HG03565 (cell line): Measurements from ENCODE around the gene HOXC12.

Experiments
- ATAC-seq: cut with Tn5 transposase; IDR thresholded peaks from one replicate; pipeline ENCODE4 v1.9.1; 2021; ENCODE audit warnings: mild to moderate bottlenecking, moderate library complexity; ENCODE audit not compliant: unreplicated experiment

HOXC12 gene

GRCh38 chr12:53995002-53995377 lies 40.3 kb downstream of the HOXC12 start:
- ATAC-seq = no peak

- ATAC-seq = no peak
Measured at GRCh38 chr12:53995378-53996239, 40.9 kb downstream of the HOXC12 start.

- ATAC-seq = no peak
Measured at GRCh38 chr12:53996240-53997203, 41.8 kb downstream of the HOXC12 start.

- no peak for ATAC-seq
Measured at GRCh38 chr12:53997204-53998109, 42.8 kb downstream of the HOXC12 start.

GRCh38 chr12:53998110-53998899 lies 43.6 kb downstream of the HOXC12 start:
- ATAC-seq = no peak

GRCh38 chr12:53998900-53999236 lies 44.2 kb downstream of the HOXC12 start:
- no peak for ATAC-seq

GRCh38 chr12:53999559-54000115 lies 44.9 kb downstream of the HOXC12 start:
- ATAC-seq = no peak

GRCh38 chr12:54000116-54001114 lies 45.7 kb downstream of the HOXC12 start, which contains the start of gene HOXC9:
Gene HOXC9 (plus strand): TSS chr12:54000161. CDS start chr12:54000189, 28 bp downstream.
- ATAC-seq = no peak

GRCh38 chr12:54001283-54002187 lies 46.8 kb downstream of the HOXC12 start:
- ATAC-seq = no peak

- ATAC-seq = no peak
Measured at GRCh38 chr12:54002278-54002914, 47.7 kb downstream of the HOXC12 start.

- no peak for ATAC-seq
Measured at GRCh38 chr12:54002915-54003389, 48.2 kb downstream of the HOXC12 start.

- ATAC-seq = no peak
Measured at GRCh38 chr12:54003625-54004024, 48.9 kb downstream of the HOXC12 start.

- ATAC-seq = no peak
Measured at GRCh38 chr12:54004063-54004840, 49.5 kb downstream of the HOXC12 start.

GRCh38 chr12:54004841-54005530 lies 50.3 kb downstream of the HOXC12 start:
- ATAC-seq = no peak

- no peak for ATAC-seq
Measured at GRCh38 chr12:54005531-54005852, 50.8 kb downstream of the HOXC12 start.
